ENCODE results near the gene PLIN5.

GRCh38 chr19:4533334-4533733 lies 1.7 kb downstream of the PLIN5 start:
- no peak for TF ChIP-seq CTCF (IDR thresholded peaks at IDR 0.05)
- TF ChIP-seq POLR2A (IDR thresholded peaks at IDR 0.05), result no peak
